Effector memory CD8-positive, alpha-beta T cell (primary cell): ENCODE results near the gene SLC5A2.
"Not testable (repeated sequence)": the region's sequence is repeated elsewhere in the genome, so short reads cannot be mapped to it uniquely, and the experiment has no call there.

Experiments
- ATAC-seq: fragments of 150-1000 bp; cut with Tn5 transposase; replicated peaks from 2 replicates; pipeline ENCODE4 v1.10.0; 2021; ENCODE audit warnings: mild to moderate bottlenecking, moderate library complexity
- DNase-seq, 3 experiments: peaks; one replicate each; pipeline ENCODE4 v3.0.0; 2021
- H3K27ac Mint-ChIP-seq, 2 donors: one replicate each; pipeline ENCODE4 v1.8.0; 2022; ENCODE audit warnings: mild to moderate bottlenecking in 2 of 2, mixed read lengths in 2 of 2, moderate library complexity in 2 of 2
- H3K27me3 Mint-ChIP-seq, 2 donors: one replicate each; pipeline ENCODE4 v1.8.0; 2022; ENCODE audit warnings: mixed read lengths in 2 of 2
- H3K36me3 Mint-ChIP-seq: one replicate; pipeline ENCODE4 v1.8.0; 2022; ENCODE audit warnings: mild to moderate bottlenecking, moderate library complexity, mixed read lengths; ENCODE audit not compliant: insufficient read depth
- H3K4me1 Mint-ChIP-seq, 2 donors: one replicate each; pipeline ENCODE4 v1.8.0; 2022; ENCODE audit warnings: low read depth in 2 of 2, mixed read lengths in 2 of 2
- H3K4me3 Mint-ChIP-seq, 2 donors: one replicate each; pipeline ENCODE4 v1.8.0; 2022; ENCODE audit warnings: mild to moderate bottlenecking in 2 of 2, mixed read lengths in 2 of 2, moderate library complexity in 2 of 2
- H3K9me3 Mint-ChIP-seq, 2 donors: one replicate each; pipeline ENCODE4 v1.8.0; 2022; ENCODE audit warnings: mixed read lengths in 2 of 2

The SLC5A2 gene

GRCh38 chr16:31538243-31538598 is 55.3 kb downstream of the SLC5A2 start:
- not testable (repeated sequence) for H3K4me1 Mint-ChIP-seq, ATAC-seq, H3K4me3 Mint-ChIP-seq, H3K27ac Mint-ChIP-seq, H3K9me3 Mint-ChIP-seq, H3K36me3 Mint-ChIP-seq, DNase-seq
- H3K27me3 Mint-ChIP-seq = peaks cover 57 to 84% of the 10 kb centered on the region in 2 donors

DNA sequence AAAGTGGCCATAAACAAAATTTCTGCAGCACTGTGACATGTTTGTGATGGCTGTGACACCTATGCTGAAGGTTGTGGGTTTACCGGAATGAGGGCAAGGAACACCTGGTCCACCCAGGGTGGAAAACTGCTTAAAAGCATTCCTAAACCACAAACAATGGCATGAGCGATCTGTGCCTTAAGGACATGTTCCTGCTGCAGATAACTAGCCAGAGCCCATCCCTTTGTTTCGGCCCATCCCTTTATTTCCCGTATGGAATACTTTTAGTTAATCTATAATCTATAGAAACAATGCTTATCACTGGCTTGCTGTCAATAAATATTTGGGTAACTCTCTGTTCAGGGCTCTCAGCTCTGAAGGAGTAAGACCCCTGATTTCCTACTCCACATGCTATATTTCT is 56.8 kb downstream of the SLC5A2 start:
- not testable (repeated sequence) for H3K9me3 Mint-ChIP-seq, DNase-seq, H3K4me1 Mint-ChIP-seq, H3K36me3 Mint-ChIP-seq, ATAC-seq, H3K4me3 Mint-ChIP-seq, H3K27ac Mint-ChIP-seq
- peaks cover 57 to 69% of the 10 kb centered on the region in 2 donors for H3K27me3 Mint-ChIP-seq
